ENCODE results near the gene RABEP1.

The RABEP1 gene

DNA sequence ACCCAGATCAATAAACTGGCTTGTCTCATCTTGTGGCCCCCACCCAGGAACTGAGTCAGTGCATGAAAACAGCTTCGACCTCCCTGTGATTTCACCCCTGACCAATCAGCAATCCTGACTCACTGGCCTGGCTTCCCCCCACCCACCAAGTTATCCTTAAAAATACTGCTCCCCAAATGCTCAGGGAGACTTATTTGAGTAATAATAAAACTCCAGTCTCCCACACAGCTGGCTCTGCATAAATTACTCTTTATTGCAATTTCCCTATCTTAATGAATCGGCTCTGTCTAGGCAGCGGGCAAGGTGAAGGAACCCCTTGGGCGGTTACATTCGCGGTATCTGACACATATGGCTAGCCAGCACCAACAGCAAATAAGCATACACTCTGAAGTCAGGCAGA, 9.8 kb upstream of the RABEP1 start:
- no peak for DNase-seq (ENCODE audit: low spot score)

DNA sequence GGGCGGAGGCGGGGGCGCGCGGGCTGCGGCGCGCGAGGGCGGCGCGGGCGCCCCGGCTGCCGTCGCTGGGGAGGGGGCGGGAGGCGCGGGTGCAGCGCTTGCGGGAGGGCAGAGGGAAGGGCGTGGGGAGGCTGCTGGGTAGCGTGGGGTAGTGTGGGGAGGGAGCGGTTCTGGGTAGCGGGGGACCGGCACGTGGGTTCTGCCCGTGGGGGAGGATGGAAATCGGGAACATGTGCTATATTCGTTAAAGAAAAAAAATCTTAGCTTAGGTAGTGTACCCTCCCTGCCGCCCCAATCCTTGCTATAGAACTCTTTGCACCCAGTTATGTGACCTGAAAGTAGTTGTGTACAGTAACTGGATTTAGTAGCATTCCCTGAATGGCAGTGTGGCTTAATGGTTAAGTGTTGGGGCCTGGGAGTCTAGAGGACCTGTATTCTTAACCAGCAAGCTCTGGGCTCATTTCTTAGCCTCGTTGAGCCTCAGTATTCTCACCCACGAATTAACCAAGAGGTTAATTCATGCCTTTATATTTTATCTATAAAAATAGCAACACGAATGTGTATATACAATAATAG, 646 bp downstream of the RABEP1 start:
- DNase-seq (ENCODE audit: low spot score), result peak; percentile 26

DNA sequence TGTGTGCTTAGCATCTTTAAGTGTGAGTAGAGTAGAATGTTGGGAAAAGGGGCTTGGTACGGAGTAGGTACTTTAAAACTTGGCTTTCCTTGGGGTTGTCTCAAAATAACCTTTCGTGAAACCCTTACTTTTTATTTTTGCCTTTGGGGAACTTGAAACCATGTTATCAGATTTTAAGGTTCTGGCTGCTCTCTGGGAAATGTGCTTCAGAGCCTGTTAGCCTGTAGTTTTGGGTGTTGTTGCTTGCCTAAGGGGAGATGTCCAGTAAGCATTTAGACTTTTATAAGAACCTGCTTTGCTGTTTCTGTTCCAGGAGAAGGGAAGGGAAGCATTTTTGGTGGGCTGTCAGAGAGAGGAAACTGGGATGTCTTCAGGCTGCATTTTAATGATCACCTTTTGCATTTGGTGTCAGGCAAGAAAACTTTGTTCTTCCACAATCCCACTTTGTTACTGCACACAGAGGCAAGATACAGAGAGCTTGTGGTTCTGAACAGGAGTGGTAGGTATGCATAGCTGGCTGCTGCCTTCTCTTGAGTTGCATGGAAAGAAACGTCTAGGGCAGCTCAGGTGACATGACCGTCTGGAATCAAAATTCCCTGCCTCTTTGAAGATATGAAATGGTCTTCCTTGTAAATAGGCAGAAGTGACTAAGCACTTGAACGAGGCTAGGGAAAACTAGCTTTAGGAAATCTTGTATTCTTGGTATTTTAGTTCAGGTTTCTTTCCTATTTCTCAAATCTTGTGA, 1.7 kb downstream of the RABEP1 start:
- DNase-seq (ENCODE audit: low spot score), result peak; percentile 14

DNA sequence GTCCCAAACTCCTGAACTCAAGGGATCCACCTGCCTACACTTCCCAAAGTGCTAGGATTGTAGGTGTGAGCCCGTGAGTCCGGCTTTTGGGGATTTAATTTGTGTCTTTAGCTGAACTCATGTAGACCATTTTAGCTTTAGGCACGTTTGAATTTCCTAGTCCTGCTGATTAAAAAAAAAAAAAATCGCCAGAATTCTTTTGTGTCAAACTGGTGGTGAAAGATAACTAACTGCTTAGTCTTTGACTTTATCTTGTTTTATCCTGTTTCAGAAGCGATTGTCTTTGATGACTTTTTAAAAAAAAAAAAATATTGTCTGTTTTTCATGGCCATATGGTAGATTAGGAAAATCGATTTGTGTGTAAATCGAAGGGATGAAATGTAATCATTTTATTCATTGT, 2.6 kb downstream of the RABEP1 start:
- DNase-seq (ENCODE audit: low spot score), result no peak

DNA sequence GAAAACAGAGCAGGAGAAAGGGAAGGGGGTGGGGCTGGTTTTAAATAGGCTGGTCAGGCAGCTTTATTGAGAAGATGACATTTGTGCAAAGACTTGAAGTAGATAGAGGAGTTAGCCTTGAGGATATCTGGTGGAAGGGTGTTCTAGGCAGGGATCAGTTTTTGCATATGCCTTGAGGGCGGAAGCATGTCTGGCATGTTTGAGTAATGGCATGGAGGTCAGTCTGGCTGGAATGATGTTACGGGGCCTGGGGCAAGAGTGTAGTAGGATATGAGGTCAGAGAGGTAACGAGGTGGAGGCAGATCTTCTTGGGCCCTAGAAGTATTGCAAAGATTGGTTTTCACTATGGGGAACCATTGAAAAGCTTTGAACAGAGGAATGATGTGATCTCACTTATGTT, 4.8 kb downstream of the RABEP1 start:
- DNase-seq (ENCODE audit: low spot score), result no peak

DNA sequence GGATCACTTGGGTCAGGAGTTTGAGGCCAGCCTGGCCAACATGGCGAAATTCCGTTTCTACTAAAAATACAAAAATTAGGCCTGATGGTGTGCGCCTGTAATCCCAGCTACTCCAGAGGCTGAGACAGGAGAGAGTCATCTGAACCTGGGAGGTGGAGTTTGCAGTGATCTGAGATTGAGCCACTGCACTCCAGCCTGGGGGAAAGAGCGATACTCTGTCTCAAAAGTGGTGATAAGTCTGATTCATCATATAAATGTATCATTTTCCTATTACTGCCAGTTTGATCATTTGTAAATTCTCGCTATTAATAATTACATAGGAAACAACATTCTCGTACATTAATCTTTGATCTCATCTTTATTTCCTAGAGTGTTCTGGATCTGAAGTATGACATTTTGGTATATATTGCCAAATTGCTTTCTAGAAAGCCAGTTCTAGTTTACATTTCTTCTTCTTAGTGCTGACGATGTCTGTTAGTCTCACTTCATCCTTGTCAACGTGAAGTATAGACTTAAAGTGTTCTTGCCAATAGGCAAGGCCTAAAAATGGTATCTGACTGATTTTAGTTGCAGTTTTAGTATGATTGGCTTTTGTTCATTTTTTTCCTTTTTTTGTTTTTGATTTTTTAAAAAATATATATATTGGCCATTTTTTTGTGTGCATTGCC, 9.7 kb downstream of the RABEP1 start:
- no peak for DNase-seq (ENCODE audit: low spot score)

DNA sequence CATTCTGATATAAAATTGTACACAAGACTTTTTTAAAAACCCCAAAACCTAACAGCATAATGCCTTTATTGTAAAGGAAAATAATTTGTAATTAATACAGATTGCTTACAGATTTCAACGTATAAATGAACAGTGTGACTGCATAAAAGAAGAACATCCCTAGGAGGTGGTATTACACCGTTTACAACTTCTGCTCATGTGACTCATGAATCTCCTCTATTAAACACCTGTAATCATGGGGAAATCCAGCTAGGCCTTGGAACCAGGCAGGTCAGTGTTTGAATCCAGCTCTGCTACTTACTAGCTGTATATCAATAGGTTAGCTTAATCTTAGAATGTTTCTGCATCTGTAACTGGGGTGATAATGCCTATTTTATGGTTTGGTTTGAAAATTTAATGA, 15.2 kb downstream of the RABEP1 start:
- no peak for DNase-seq (ENCODE audit: low spot score)

DNA sequence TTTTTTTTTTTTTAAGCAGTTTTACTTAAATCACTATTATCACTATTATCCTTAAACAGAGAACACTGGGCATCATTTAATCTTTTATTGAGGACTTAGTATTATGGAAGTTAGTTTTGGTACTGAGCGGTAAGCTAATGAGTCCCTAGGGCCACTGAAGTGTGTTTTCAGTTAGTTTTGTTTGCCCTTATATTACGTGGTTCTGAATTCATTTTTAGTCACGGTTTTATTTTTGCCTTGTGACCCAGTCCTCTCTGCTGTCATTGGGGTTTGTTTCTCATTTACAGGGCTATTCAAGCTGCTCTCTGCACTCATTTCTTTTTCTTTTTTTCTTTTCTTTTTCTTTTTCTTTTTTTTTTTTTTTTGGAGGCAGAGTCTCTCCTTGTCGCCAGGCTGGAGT, 17.3 kb downstream of the RABEP1 start:
- no peak for DNase-seq (ENCODE audit: low spot score)

DNA sequence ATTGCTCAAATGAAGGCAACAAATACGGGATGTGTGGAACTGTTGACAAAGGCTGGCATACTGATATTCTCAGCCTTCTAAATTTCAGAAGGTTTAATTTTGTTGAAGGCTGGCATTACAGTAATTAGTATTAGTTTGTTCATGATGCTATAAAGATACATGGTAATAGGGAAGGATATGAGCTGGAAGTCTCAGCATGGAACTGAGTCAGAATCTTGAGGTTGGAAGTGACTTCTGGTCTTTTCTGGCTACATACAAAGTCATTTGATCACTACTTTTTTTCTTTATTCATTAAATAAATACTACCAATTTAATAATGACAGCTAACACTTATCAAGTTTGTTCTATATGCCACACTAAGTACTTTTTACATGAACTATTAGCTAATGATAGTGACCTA, 22.6 kb downstream of the RABEP1 start:
- DNase-seq (ENCODE audit: low spot score), result no peak

DNA sequence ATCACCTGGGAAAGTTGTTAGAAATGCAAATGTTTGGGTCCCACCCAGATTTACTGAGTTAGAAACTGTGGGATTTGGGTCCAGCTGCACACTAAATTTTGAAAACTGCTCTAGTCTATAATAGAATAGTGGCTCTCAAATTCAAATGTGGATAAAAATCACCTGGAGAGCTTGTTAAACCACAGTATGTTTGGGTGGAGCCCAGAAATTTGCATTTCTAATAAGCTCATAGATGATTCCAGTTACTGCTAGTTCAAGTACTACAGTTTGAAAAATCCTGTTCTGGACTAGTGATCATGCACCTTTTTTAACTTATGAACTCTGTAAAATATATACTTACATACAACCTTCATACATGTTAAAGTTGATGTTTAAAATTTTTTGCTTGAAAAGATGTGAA, 27.8 kb downstream of the RABEP1 start:
- DNase-seq (ENCODE audit: low spot score), result no peak

DNA sequence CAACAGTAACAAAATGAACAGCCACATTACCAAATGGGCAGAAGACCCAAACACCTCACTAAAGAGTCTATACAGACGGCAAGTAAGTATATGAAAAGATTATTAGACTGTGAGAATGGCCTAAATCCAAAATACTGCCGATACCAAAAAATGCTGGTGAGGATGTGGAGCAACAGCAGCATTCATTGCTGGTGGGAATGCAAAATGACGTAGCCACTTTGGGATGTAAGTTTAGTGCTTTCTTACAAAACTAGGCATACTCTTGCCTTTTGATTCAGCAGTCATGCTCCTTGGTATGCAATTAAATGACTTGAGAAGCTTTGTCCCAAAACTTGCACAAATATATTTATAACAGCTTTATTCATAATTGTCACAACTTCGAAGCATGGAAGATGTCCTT, 43.8 kb downstream of the RABEP1 start:
- DNase-seq (ENCODE audit: low spot score), result no peak

DNA sequence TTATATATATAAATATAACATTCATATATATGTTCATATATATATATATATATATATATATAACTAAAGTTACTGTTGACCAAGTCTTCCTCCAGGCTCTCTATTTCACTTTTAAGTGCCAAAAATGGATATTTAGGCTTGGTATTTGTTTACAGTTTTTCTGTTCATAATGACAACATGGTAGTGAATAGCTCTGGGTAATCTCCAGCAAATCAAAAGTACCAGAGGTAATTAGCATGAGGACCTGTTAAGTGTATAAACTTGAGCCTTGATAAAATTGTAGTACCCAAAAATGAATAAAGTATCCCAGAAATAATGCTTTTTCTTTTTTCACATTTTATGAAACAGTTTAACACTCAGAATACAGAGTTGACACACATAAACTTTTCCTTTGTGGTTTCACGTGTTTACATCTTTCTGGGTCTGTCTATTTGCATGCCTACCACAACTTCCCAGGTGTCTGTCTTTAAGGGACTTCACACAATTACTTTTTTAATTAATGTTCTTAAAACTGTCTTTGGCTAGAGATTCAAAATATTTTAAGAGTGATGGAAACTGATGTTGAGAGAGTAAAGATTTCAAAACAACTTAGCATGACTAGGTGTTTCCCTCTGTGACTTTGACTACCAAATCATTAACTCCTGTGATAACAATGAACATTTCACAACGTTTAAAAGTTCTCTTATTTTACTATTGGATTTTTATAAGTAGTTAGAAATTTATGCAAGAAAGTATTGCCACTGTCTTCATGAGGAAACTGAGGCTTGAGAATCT, 47.9 kb downstream of the RABEP1 start:
- peak; percentile 56 for DNase-seq (ENCODE audit: low spot score)

DNA sequence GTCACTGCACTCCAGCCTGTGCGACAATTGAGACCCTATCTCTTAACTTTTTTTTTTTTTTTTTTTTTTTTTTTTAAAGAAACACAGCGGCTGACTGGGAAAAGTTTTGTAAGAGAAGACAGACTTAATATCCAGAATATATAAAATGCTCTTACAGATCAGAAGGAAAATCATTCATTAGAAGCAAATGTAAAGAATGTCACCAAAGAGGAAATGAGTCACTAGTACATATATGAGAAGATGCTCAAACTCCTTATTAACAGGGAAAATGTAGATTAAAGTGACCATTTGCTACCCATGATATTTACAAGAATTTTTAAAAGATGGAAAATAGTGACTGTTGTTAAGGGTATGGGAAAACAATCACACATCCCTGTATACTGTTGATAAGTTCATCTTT, 48.9 kb downstream of the RABEP1 start:
- DNase-seq (ENCODE audit: low spot score), result no peak

DNA sequence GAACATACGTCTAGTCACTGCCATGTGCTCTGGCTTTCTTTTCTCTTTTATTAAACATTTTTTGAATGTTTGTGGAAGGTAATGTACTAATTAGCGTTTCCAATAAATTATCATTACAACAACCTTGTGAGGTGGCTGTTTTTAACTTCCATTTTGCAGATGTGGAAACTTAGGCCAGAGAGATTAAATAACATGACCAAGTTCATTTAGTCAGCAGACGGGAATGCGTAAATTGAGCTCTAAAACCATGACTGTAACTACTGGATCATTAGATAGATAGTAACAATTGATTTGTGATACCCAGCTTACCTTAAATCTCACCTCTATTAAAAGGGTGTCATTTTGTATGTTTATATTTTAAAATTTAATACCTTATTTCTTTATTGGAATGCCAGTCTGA, 49.4 kb downstream of the RABEP1 start:
- no peak for DNase-seq (ENCODE audit: low spot score)

DNA sequence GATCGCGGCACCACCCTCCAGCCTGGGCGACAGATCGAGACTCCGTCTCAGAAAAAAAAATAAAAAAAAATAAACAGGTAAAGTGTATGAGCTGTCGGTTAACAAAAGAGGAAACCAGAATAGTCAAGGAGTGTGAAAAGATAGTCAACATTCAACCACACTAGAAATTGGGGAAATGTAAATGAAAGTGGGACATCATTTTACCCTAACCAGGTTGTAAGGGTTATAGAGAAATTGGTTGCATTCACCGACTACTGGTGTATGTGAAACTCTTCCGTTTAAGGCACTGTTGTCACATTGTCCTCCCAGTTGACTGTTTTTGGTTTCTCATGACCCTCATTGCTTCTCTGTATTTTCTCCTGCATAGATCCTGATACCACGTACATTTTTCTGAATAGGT, 62.8 kb downstream of the RABEP1 start:
- no peak for DNase-seq (ENCODE audit: low spot score)

DNA sequence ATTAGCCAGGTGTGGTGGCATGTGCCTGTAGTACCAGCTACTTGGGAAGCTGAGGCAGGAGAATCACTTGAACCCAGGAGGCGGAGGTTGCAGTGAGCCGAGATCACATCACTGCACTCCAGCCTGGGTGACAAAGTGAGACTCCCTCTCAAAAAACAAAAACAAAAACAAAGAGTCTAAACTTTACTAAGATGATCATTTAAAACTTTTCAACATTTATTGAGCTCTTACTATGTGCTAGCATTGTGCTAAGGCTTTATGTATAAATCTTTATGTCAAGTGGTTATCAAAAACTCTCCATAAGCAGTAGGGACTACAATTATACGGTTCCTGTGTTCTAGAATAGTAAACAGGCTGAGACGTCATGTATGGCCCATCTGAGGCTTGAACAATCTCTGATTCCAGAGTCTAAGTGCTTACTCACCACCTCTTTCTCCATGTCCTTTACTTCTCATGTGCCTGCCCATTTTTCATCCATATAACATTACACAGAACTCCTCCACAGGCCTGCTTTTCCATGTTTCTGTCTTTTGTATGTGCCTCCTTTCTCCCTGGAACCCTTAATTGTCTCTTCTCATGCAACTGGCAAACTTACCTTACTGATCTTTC, 70.7 kb downstream of the RABEP1 start:
- DNase-seq (ENCODE audit: low spot score), result no peak

DNA sequence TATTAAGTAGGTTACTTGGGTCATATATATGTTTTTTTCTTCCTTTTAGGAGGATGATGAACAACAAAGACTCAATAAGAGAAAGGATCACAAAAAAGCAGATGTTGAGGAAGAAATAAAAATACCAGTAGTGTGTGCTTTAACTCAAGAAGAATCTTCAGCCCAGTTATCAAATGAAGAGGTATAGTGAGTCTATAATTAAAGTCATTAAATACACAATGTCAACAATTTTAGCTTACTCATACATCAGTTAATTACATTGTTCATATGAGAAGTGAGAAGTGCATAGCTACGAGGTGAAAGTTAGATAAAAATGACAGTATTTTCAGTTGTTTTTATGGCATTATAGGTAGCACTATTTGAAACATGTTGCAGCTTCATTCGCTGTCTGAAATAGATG, 72.2 kb downstream of the RABEP1 start:
- DNase-seq (ENCODE audit: low spot score), result no peak

DNA sequence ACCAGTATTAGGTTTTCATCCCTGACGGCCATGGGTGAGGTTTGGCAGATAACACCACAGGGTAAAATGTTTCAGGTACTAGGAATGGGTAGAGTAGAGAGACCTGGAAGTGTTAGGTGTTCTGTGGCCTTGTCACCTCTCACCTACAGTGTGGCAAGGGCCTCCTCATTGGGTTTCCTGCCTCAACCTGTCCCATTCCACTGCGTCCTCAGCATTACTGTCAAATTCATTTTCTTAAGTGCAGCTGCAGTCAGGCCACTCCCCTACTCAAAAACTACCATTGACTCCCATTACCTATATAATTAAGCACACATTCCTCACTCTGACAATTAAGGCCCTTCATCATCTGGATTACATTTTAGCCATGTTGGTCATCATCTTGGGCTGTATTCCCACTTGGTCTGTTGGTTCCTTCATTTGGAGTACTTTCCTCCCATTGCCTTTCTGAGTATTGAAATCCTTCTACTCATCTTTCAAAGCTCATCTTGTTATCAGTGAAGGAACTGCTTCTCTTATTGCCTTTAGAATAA, 72.9 kb downstream of the RABEP1 start:
- no peak for DNase-seq (ENCODE audit: low spot score)

DNA sequence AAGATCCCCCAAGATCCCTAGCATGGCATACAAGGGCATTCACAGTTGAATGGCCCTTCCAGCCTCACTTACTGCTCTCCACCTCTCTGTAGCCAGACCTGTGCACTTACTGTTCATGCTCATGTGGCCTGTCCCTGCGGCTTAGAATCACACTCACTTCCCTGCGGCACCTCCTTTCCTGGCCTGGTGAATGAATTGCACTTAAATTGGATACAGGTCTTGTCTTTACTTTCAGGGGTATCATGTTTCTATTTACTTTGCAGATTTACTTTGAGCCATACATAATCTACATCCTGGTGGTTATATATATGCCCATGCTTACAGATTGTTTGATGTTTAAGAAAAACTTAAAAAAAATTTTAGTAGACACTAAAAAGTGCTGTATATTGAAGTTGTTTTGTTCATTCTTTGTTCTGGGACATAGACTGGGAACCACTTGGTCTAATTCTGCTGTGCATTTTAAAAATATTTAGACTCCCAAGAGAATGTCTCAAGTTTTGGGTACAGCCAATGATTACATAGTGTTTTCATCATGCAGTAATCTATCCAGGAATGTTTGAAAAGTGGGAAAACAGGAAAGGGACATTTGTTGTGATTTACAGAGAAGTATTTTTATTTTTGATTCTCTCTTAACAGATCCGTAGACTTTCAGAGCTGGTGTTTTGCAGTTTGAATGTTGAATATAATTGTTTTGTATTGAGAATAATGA, 73.5 kb downstream of the RABEP1 start:
- no peak for DNase-seq (ENCODE audit: low spot score)

DNA sequence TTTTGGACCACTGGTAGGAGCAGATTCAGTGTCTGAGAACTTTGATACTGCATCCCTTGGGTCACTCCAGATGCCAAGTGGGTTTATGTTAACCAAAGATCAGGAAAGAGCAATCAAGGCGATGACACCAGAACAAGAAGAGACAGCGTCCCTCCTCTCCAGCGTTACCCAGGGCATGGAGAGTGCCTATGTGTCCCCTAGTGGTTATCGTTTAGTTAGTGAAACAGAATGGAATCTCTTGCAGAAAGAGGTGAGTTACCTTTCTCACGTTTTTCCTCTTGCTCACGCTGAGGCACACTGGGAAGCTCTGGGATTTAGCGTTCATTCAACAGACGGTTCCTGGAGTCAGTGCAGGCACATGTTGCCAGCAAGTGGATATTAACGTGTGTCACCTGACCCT, 79.3 kb downstream of the RABEP1 start:
- DNase-seq (ENCODE audit: low spot score), result no peak

DNA sequence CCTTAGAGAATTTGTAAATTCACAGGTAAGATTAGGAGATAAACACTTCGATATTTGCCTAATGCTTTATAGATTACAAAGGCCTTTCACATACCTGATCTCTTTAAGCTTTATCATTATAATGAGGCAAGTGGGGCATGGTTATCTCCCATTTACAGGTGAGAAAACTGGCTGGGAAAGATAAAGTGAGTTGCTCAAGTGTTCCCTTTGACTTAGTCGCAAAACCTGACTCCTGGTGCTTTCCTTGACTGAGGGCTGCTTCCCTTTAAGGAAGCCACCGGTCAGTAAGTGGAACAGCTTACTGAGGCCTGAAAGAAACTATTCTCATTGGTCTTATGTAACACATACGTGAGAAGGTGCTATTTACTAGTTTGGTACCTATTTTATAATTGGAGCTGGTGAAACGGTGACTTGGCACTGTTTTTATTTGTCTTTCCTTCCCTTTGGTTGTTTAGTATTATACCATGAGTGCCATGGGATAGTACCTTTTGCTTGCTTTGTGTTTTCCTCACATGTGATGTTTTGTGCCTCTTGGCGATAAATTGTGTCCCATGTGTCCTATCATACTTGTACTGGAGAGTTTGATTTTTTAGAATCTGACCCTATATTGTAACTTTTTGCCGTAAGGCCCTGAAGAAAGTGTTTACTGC, 80.2 kb downstream of the RABEP1 start:
- DNase-seq (ENCODE audit: low spot score), result no peak
